Central memory CD8-positive, alpha-beta T cell (primary cell): ENCODE measurements around the gene CCDC107.
"Not testable (repeated sequence)": the region's sequence is repeated elsewhere in the genome, so short reads cannot be mapped to it uniquely, and the experiment has no call there.

Source experiments
- ATAC-seq: fragments of 150-1000 bp; cut with Tn5 transposase; replicated peaks from 2 replicates; pipeline ENCODE4 v1.10.0; 2022; ENCODE audit warnings: mild to moderate bottlenecking, moderate FRiP score, moderate number of reproducible peaks; ENCODE audit not compliant: poor library complexity, severe bottlenecking; ENCODE audit errors: extremely low read depth
- DNase-seq, 2 donors: peaks; one replicate each; pipeline ENCODE4 v3.0.0; 2021; ENCODE audit warnings: low spot score in 2 of 2
- H3K27ac Mint-ChIP-seq: one replicate; pipeline ENCODE4 v1.8.0; 2022; ENCODE audit warnings: low read depth, mild to moderate bottlenecking, moderate library complexity, mixed read lengths
- H3K27me3 Mint-ChIP-seq: one replicate; pipeline ENCODE4 v1.8.0; 2022; ENCODE audit warnings: mixed read lengths
- H3K36me3 Mint-ChIP-seq: one replicate; pipeline ENCODE4 v1.8.0; 2022; ENCODE audit warnings: mild to moderate bottlenecking, moderate library complexity, mixed read lengths; ENCODE audit not compliant: insufficient read depth
- H3K4me1 Mint-ChIP-seq: one replicate; pipeline ENCODE4 v1.8.0; 2022; ENCODE audit warnings: mixed read lengths
- H3K4me3 Mint-ChIP-seq: one replicate; pipeline ENCODE4 v1.8.0; 2022; ENCODE audit warnings: mild to moderate bottlenecking, moderate library complexity, mixed read lengths
- H3K9me3 Mint-ChIP-seq: one replicate; pipeline ENCODE4 v1.8.0; 2022; ENCODE audit warnings: mixed read lengths

The CCDC107 gene

DNA sequence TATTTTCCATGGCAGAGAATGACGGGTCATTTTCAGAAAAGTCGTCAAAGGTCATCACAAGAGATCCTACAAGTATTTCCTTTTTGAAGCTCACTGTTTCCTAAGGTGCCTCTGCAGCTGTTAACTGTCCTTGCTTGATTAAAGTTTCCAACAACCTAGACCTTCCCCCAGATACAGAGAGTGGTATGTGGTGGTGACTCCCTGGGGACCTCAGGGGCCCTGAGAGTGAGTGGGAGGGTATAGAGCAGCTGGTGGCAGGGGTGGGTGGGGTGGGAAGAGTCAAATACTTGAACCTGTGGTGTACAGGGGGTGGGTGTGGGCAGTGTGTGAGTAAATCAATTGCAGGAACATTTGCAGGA is 38.3 kb upstream of the CCDC107 start:
- Mint-ChIP-seq H3K36me3 (peaks cover 5% of the 10 kb centered on the region), H3K27me3 (no peaks in the 10 kb centered on the region), H3K4me1 (peaks cover 42% of the 10 kb centered on the region), H3K27ac (peak overlapping the region; percentile 96), H3K4me3 (peak overlapping the region; percentile 86), H3K9me3 (no peaks in the 10 kb centered on the region)
- no peak for DNase-seq
- ATAC-seq: peak; percentile 19

DNA sequence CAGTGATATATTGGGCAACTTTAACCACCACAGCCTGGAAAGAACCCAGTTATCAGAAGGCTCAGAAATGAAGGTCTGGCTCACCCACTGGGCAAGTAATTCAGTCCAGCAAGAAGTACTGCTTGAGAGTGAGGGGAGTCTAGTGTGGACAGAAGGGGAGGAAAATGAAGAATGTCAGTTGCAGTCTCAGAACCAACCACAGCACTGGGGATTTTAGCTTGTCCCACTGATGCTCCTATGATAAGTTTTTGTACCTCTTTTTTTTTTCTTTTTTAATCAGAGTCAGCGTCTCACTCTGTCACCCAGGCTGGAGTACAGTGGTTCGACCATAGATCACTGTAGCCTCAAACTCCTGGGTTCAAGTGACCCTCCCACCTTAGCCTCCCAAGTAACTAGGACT is 30.5 kb upstream of the CCDC107 start:
- Mint-ChIP-seq H3K27me3 (no peaks in the 10 kb centered on the region), H3K4me1 (no peaks in the 10 kb centered on the region), H3K9me3 (no peaks in the 10 kb centered on the region), H3K27ac (no peak overlapping the region), H3K36me3 (no peaks in the 10 kb centered on the region), H3K4me3 (no peak overlapping the region)
- DNase-seq (no peak), ATAC-seq (no peak)

DNA sequence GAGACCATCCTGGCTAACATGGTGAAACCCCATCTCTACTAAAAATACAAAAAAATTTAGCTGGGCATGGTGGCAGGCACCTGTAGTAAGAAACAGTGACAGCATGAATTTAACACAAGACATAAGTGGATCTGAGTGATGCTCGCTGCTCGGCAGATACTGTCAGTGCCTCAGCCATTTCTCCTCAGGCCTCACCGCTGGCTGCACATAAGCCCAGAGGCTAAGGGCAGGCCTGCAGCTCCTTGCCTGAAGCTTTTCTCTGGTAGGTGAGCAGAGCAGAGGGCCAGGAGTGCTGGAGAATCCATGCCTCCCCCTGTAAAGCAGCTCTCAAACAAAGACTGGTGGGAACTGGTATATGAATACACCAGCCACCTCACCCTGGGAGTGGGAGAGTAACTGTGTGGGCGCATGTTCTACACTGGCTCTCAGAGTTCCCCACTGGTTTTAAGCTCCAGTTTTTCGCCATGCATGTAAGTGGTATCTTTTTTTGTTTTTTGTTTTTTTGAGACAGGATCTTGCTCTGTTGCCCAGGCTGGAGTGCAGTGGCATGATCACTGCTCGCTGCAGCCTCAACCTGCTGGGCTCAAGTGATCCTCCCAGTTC is 29.6 kb upstream of the CCDC107 start:
- no peaks in the 10 kb centered on the region for H3K9me3 Mint-ChIP-seq
- H3K4me3 Mint-ChIP-seq: no peak overlapping the region
- ATAC-seq (no peak), DNase-seq (no peak)
- no peaks in the 10 kb centered on the region for H3K27me3 Mint-ChIP-seq
- peaks cover under 1% of the 10 kb centered on the region for H3K36me3 Mint-ChIP-seq
- H3K27ac Mint-ChIP-seq: no peak overlapping the region
- no peaks in the 10 kb centered on the region for H3K4me1 Mint-ChIP-seq

DNA sequence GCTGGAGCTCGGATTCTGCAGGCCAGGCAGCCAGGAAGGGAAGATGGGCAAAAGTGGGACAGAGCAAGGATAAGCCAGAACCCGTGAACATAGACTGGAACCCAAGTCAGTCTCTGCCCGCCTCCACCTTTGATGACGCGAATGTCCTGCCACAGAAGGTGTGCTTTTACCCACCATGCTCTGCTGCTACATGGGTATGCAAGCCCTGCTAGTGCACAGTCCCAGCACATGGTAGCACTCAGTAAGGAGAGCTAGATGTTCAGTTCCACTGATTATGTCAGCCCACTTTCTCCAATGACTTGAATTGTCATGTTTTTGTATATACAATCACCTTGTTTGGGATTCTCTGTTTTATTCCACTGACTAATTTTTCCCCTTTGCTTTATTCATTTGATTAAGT is 28.5 kb upstream of the CCDC107 start:
- Mint-ChIP-seq H3K27me3 (no peaks in the 10 kb centered on the region), H3K4me3 (no peak overlapping the region), H3K27ac (no peak overlapping the region), H3K9me3 (no peaks in the 10 kb centered on the region), H3K36me3 (peaks cover 2% of the 10 kb centered on the region), H3K4me1 (peaks cover 2% of the 10 kb centered on the region)
- DNase-seq: no peak
- ATAC-seq: no peak

DNA sequence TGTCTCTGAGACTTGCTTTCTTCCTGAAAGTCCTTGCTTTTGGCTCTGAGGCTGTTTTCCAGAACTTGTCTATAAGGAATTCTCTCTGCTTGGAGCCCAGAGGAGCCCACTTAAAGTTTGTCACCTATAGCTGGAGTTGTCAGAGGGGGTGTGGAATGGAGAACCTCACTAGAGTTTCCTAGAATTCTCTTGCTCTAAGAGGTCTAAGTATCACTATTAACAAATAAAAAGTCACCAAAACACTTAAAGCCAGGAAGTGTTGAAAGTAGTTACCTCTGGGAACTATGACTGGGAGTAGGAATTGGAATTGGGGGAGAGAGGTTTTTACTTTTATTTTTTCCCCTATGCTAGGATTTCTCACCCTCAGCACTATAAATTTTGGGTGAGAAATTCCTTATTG is 22.4 kb upstream of the CCDC107 start:
- H3K27ac Mint-ChIP-seq: peak overlapping the region; percentile 76
- H3K9me3 Mint-ChIP-seq: no peaks in the 10 kb centered on the region
- ATAC-seq: no peak
- DNase-seq: no peak
- peaks cover 55% of the 10 kb centered on the region for H3K4me1 Mint-ChIP-seq
- H3K27me3 Mint-ChIP-seq: no peaks in the 10 kb centered on the region
- peaks cover 2% of the 10 kb centered on the region for H3K36me3 Mint-ChIP-seq
- no peak overlapping the region for H3K4me3 Mint-ChIP-seq

DNA sequence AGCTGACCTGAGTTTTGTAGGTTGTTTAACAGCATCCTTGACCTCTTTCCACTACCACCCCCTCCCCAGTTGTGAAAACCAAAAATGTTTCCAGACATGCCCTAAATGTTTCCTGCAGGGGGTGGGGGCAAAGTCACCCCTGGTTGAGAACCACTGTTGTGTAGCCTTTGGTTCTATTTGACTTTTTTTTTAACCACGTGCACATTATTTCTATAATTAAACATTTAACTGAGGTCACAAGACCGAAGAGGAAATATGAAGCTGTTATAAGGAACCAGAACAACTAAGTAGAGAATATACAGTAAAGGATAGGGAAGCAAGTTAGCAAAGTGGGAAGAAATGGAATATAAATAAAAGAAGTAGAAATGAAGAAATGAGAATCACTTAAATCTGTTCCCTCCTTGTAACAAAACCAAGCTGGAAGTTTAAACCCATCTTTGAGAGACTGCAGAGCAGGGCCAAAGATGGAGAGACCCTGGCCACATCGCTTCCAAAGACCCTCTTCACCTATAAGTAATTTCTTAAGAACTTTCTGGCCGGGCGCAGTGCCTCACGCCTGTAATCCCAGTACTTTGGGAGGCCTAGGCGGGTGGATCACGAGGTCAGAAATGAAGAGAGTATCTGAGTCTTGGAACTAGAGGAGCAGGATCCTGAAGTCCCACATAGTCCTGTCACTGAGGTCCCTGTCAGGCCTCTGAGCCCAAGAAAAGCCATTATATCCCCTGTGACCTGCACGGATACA is 21.8 kb upstream of the CCDC107 start:
- ATAC-seq: no peak
- no peak for DNase-seq
- H3K9me3 Mint-ChIP-seq: no peaks in the 10 kb centered on the region
- H3K4me3 Mint-ChIP-seq: no peak overlapping the region
- peak overlapping the region; percentile 76 for H3K27ac Mint-ChIP-seq
- peaks cover 2% of the 10 kb centered on the region for H3K36me3 Mint-ChIP-seq
- no peaks in the 10 kb centered on the region for H3K27me3 Mint-ChIP-seq
- H3K4me1 Mint-ChIP-seq: peaks cover 55% of the 10 kb centered on the region

DNA sequence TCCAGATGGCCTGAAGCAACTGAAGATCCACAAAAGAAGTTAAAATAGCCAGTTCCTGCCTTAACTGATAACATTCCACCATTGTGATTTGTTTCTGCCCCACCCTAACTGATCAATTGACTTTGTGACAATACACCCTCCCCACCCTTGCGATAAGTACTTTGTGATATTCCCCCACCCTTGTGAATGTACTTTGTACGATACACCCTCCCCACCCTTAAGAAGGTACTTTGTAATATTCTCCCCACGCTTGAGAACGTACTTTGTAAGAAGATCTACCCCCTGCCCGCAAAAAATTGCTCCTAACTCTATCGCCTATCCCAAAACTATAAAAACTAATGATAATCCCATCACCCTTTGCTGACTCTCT is 21.2 kb upstream of the CCDC107 start:
- not testable (repeated sequence) for H3K9me3 Mint-ChIP-seq, H3K36me3 Mint-ChIP-seq, ATAC-seq, DNase-seq, H3K27me3 Mint-ChIP-seq
- Mint-ChIP-seq H3K4me1 (peaks cover 55% of the 10 kb centered on the region), H3K4me3 (peak overlapping the region; percentile 65), H3K27ac (peak overlapping the region; percentile 76)

DNA sequence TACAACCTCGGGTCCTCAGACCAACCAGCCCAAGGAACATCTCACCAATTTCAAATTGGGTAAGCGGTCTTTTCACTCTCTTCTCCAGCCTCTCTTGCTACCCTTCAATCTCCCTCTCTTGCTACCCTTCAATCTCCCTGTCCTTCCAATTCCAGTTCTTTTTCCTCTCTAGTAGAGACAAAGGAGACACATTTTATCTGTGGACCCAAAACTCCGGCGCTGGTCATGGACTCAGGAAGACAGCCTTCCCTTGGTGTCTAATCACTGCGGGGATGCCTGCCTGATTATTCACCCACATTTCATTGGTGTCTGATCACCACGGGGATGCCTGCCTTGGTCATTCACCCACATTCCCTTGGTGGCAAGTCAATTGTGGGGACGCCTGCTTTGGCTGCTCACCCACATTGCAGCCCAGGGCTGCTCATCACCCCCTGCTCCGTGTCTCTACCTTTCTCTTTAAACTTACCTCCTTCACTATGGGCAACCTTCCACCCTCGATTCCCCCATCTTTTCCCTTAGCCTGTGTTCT is 20.6 kb upstream of the CCDC107 start:
- H3K36me3 Mint-ChIP-seq, H3K27me3 Mint-ChIP-seq, ATAC-seq, H3K9me3 Mint-ChIP-seq, DNase-seq: not testable (repeated sequence)
- peak overlapping the region; percentile 76 for H3K27ac Mint-ChIP-seq
- peaks cover 55% of the 10 kb centered on the region for H3K4me1 Mint-ChIP-seq
- H3K4me3 Mint-ChIP-seq: peak overlapping the region; percentile 65

DNA sequence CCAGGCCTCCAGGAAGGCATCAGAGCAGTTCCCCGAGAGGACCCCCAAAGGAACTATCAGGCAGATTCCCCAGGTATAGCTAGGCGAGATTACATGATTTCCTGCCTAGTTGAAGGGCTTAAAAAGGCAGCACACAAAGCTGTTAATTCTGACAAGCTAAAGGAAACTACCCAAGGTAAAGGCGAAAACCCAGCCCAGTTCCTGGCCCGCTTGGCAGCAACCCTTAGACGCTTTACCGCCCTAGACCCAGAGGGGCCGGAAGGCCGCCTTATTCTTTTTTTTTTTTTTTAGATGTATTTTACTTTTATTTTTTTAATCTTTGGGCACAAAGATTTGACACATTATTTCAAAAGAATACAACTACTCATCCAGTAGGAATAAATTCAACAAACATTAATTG is 19.3 kb upstream of the CCDC107 start:
- H3K9me3 Mint-ChIP-seq, H3K36me3 Mint-ChIP-seq, H3K27me3 Mint-ChIP-seq: not testable (repeated sequence)
- ATAC-seq: peak; percentile 82
- Mint-ChIP-seq H3K4me1 (peaks cover 60% of the 10 kb centered on the region), H3K4me3 (peak overlapping the region; percentile 65), H3K27ac (peak overlapping the region; percentile 76)
- DNase-seq: peak in 1 of 2 donors; percentile 37

DNA sequence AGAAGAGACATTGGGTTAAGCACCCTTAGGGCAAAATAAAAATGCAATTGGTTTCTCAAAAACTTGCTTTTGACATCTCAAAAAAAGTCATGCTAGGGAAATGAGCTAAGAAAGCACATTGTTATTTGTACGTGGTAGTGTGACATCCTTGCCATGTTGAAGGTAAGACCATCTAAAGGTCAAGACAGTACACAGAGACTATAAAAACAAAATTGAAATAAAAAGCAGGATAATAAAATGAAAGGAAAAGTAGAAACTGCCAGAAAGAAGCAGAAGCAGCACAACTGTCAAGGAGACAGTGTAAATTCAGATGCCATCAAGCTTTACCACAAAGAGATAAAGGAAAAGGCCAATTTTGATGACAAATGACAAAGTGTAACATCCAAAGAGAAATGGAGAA is 18.9 kb upstream of the CCDC107 start:
- Mint-ChIP-seq H3K27ac (peak overlapping the region; percentile 76), H3K4me3 (peak overlapping the region; percentile 38), H3K4me1 (peaks cover 61% of the 10 kb centered on the region)
- not testable (repeated sequence) for DNase-seq, H3K27me3 Mint-ChIP-seq, H3K36me3 Mint-ChIP-seq, H3K9me3 Mint-ChIP-seq
- ATAC-seq: peak; percentile 61

DNA sequence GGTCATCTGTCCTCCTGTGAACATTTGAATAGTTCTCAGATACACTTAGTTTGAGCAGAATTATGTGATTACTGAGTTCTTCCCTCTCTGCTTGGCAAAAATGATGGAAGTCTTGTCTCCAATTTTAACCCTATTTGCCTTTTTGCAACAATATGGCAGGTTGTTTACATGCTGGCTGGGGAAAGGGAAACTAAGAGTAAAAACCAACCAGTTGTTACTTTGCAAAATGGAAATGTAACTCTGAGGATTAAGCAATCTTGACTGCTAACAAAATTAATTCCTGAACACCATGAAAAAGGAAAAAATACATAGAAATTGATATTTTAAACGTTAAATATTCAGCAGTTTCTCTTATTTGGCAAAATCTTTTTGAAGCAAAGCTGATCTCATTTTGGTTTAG is 18.5 kb upstream of the CCDC107 start:
- no peak for ATAC-seq

DNA sequence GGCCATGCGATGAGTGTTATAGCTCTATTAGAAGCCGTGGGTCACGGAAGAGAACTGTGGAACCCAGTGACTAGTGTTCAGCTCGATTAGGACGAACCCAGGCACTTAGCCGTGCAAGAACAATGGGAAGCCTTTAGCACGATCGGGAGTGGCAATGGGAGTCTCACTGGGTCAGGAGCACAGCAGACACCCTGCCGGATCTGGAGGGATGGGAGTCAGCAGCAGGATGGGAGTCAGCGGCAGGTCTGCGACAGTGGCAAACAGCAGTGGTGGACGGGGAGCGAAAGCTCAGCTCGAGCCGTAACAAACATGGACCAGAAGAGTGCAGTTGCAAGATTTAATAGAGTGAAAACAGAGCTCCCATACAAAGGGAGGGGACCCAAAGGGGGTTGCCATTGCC is 17.7 kb upstream of the CCDC107 start:
- DNase-seq, H3K9me3 Mint-ChIP-seq, H3K36me3 Mint-ChIP-seq, H3K27me3 Mint-ChIP-seq, H3K27ac Mint-ChIP-seq, H3K4me3 Mint-ChIP-seq, ATAC-seq: not testable (repeated sequence)
- H3K4me1 Mint-ChIP-seq: peaks cover 57% of the 10 kb centered on the region

More for the DNA sequence above, 18.5 kb upstream of the CCDC107 start:
- no peak for DNase-seq
- H3K27me3 Mint-ChIP-seq: no peaks in the 10 kb centered on the region
- H3K9me3 Mint-ChIP-seq: no peaks in the 10 kb centered on the region
- peak overlapping the region; percentile 76 for H3K27ac Mint-ChIP-seq
- peak overlapping the region; percentile 38 for H3K4me3 Mint-ChIP-seq
- H3K36me3 Mint-ChIP-seq: peaks cover under 1% of the 10 kb centered on the region
- H3K4me1 Mint-ChIP-seq: peaks cover 63% of the 10 kb centered on the region

DNA sequence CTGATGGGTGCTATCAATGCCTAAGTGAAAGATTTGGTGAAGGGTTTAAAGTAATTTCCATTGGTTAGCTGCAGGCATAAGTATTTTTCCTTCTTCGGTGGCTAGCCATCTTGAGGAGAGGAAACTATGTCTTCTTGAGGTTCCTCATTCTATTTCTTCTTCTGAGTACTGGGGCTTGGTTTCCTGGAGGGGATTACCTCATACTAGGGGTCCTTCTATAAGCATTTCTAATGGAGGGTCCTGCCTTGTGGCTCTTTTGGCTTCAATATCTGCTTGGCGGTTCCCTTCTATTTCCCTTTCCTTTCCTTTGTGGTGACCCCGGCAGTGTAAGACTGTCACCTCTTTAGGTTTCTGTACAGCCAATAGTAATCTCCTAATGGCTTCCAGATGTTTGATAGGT is 16.6 kb upstream of the CCDC107 start:
- not testable (repeated sequence) for ATAC-seq, H3K36me3 Mint-ChIP-seq, H3K9me3 Mint-ChIP-seq

More for the DNA sequence above, 16.6 kb upstream of the CCDC107 start:
- not testable (repeated sequence) for DNase-seq, H3K27me3 Mint-ChIP-seq, H3K27ac Mint-ChIP-seq, H3K4me3 Mint-ChIP-seq
- H3K4me1 Mint-ChIP-seq: peaks cover 56% of the 10 kb centered on the region
